AG20443 (cell line): ENCODE data around the gene RSPH3.
A peak's percentile ranks its signal among the peaks of the same experiment; 100 is the strongest.
"Not testable (repeated sequence)": the region's sequence is repeated elsewhere in the genome, so short reads cannot be mapped to it uniquely, and the experiment has no call there.

ENCODE experiments used
- DNase-seq: peaks from one replicate; pipeline ENCODE4 v3.0.0; 2012; ENCODE audit warnings: low spot score, mixed read lengths

The RSPH3 gene

DNA sequence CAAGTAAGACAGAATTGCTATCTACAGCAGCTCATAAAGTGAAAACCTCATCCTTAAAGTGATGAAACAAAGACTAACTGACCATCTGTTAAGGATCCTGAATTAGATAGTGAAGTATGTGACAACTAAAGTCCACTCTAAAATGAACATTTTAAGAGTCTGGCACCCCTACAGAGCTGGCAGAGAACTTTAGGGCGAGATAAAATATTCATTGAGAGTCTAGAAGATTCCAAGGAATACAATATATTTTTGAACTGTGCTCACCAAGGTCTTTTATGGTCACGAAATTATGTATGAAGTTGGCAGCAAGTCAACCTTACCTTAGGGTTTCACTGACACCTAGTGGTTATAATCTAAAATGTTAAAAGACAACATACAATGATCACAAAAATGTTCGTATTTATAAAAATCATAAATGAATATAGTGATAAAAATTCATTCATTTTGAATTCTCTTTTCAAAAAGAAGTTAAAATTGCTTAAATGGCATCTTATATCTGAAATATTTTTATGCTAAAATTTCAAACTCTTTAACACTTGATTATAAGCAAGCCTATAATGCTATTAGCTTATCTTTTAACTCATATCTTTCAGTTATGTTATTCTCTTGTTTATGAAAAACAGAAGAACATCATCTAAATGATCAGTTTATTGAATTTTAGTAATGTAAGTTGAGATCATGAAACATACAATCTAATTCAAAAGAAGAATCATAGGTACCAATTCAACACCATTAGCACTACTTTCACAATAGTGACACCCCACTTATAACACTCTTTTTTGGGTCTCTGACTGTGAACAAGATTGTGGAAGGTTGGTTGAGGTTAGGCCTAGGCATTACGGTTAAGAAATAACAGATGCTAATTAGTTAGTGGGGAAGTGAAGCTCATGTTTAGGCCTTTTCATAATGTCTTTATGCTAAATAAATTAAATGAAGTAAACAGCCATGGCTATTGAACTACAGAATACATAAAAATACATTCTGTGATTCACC, 27.5 kb downstream of the RSPH3 start:
- DNase-seq = peak; percentile 41

DNA sequence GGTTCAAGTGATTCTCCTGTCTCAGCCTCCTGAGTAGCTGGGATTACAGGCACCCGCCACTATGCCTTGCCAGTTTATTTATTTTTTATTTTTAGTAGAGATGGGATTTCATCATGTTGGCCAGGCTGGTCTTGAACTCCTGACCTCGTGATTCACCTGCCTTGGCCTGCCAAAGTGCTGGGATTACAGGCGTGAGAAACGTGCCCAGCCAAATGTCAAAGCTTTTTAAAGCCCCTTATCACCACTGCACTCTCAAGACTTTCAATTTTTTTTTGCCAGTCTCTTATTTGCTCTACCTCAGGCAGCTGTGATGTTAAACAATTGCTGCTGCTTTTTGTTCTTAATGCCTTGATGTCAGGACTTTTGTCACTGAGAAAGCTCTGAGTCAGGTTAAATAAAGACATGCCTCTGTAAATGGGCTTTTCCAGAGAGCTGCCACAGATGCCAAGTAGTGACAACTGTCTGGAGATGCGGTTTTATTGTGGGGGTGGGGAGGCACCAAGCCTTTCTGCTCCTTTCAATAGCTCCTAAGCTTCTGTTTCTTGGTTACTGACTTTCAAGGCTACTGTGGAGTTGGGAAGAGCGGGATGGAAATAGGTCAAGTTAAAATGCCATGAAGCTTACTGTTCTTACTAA, 29.2 kb downstream of the RSPH3 start:
- no peak for DNase-seq

DNA sequence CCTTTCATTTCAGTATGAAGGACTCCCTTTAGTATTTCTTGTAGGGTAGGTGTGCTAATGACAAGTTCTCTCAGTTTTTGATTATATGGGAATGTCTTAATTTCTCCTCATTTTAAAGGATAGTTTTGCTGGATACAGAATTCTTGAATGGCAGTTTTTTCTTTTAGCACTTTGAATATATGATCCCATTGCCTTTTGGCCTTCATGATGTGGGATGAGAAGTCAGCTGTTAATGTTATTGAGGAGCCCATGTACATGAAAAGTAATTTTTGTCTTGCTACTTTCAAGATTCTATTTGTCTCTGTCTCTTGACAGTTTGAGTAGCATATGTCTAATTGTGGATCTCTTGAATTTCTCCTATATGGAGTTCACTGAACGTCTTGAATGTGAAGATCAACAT, 30.9 kb downstream of the RSPH3 start:
- DNase-seq = no peak

DNA sequence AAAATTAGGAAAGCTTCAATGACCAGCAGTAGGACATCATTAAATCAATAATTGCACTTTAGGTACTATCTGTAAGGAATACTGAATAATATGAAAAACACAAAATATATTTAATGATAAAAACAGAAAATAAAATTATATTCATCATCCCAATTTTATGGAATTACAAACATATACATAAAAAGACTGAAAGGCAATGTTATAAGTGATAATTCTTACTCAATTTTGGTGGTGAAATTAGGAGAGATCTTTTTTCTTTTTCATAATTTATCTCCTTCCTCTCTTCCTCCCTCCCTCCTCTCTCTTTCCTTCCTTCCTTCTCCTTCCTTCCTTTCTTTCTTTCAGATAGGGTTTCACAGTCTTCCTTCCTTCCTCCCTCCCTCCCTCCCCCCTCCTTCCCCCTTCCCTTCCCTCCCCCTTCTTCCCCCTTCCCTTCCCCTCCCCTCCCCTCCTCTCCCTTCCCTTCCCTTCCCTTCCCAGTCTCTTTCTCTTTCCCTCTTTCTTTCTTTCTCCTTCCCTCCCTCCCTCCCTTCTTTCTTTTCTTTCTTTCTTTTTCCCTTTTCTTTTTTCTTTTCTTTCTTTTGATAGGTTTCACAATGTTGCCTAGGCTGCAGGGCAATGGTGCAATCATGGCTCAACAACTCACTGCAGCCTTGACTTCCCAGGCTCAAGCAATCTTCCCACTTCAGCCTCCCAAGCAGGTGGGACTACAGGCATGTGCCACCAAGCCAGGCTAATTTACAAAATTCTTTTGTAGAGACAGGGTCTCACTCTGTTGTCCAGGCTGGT, 36.8 kb downstream of the RSPH3 start:
- DNase-seq = no peak

DNA sequence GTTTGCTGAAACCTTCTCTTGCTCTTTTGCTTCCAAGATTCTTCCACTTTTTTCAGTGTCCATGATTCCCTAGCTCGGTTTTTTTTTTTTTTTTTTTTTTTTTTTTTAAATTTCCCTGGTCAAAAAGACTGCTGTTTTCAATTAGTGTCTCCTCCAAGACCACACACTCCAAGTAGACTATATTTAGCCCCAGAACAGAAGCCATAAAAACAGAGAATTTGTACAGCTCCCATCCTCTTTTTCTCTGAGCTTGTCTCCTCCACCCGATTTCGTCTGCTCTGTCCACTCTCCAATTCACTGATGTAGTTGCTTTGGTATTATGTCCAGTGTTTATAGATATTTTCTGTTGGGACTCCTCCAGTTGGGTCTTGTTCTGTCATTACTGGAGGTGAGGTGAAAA, 37.6 kb downstream of the RSPH3 start:
- peak; percentile 64 for DNase-seq

DNA sequence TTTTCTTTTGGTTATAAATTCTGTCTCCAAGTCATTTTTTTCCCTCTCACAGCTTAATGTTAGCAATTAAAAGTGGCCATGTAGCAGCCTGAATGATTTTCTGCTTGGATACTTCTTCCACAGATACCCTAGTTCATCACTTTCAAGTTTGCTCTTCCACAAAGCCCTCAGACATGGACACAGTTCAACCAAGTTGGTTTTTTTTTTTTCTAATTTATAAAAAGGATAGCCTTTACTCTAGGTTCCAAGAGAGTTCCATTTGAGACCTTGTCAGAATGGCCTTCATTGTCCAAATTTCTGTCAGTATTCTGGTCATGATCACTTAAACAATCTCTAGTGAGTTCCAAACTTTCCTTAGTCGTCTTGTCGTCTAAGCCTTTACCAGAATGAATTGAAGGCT, 40.0 kb downstream of the RSPH3 start:
- DNase-seq = no peak

DNA sequence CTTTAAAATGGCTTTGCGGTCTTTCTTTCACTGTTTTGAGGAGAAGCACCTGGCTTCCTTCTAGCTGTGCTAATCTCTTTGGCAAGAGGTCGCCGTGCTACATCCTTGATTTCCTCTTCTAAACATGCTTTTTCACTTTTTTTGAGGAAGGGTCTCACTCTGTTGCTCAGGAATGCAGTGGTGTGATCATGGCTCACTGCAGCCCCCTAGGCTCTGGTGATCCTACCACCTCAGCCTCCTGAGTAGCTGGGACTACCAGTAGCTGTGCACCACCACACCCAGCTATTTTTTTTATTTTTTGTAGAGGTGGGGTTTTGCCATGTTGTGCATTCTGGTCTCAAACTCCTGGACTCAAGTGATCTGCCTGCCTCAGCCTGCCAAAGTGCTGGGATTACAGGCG, 40.5 kb downstream of the RSPH3 start:
- no peak for DNase-seq

DNA sequence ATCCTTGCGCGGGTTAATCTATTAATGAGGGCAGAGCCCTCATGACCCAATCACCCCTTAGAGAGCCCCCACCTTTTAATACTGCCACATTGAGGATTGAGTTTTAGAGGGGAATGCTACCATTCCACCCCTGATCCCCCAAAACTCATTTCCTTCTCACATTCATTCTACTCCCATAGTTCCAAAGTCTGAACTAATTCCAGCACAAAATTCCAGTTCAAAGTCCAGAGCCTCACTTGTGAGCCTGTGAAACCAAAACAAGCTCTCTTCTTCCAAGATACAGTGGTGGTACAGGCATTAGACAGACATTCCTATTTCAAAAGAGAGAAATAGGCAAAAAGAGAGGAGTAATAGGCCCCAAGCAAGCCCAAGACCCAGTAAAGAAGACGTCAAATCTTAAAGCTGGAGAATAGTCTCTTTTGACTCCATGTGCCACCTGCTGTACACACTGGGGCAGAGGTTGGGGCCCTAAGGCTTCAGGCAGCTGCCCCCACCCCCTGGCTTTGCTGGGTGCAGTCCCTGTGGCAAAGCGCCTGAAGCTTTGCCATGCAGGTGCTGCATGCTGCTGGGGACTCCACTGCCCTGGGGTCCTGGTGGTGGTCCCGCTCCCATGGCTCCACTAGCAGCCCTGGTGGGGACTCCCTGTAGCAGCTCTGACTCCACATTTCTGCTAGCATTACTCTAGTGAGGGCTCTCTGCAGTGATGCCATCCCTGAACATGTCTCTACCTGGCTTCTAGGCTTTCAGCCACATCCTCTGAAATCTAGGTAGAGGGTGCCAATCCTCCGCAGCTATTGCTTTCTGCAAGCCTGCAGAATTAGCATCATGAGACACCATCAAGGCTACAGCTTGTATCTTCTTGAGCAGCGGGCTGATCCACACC, 41.3 kb downstream of the RSPH3 start:
- DNase-seq = no peak

DNA sequence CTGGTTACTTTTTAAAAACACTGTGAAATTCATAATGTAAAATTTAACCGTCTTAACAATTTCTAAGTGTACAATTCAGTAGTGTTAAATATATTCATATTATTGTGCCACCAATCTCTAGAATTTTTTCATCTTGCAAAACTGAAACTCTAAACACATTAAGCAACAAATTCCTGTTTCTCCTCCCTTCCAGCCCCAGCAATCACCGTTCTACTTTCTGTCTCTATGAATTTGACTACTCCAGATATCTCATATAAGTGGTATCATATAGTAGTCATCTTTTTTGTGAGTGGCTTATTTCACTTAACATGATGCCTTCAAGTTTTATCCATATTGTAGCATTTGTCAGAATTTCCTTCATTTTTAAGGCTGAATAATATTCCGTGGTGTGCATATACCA, 44.7 kb downstream of the RSPH3 start:
- DNase-seq = no peak

DNA sequence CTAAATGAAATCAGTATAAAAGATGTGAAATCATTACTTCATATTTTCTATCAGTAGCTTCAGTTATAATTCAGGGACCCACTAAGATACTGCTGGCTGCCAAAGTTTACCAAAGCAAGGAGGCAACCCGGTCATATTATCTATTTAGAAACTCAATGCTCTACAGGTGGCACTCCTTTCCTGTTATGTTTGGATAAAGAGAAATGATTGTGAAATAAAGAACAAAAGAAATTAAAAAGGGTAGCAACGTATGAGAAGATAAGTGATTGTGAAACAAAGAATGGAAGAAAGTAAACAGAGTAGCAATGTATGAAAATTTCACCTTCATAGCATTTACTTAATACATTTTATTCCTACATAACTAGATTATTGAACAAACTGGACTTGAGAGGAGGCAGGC, 45.2 kb downstream of the RSPH3 start:
- no peak for DNase-seq

DNA sequence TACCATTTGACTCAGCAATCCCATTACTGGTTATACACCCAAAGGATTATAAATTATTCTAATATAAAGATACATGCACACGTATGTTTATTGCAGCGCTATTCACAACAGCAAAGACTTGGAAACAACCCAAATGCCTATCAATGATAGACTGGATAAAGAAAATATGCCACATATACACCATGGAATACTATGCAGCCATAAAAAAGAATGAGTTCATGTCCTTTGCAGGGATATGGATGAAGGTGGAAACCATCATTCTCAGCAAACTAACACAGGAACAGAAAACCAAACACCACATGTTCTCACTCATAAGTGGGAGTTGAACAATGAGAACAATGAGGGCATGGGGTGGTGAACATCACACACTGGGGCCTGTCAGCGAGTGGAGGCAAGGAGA, 48.0 kb downstream of the RSPH3 start:
- not testable (repeated sequence) for DNase-seq

DNA sequence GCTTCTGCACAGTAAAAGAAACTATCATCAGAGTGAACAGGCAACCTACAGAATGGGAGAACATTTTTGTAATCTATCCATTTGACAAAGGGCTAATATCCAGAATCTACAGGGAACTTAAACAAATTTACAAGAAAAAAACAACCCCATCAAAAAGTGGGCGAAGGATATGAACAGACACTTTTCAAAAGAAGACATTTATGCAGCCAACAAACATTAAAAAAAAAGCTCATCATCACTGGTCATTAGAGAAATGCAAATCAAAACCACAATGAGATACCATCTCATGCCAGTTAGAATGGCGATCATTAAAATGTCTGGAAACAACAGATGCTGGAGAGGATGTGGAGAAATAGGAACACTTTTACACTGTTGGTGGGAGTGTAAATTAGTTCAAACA, 48.4 kb downstream of the RSPH3 start:
- DNase-seq = not testable (repeated sequence)

DNA sequence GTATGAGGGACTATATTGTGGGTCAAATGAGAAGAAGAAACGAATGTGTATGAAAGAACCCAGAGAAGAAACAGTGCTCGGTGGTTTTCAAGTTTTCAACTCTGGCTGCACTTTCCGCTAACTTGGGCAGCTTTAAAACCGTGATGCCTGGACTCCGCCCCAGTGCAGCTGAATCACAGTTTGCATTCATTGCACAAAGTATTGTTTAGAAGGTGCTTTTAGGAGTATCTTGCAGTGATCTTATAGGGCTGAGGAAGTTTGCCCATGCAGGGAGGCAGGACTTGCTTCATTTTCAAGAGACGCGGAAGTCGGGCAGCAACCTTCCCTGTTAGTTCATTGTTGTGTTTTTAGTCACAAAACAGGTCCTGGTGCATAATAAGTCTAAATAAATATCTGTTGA, 52.7 kb downstream of the RSPH3 start:
- no peak for DNase-seq

DNA sequence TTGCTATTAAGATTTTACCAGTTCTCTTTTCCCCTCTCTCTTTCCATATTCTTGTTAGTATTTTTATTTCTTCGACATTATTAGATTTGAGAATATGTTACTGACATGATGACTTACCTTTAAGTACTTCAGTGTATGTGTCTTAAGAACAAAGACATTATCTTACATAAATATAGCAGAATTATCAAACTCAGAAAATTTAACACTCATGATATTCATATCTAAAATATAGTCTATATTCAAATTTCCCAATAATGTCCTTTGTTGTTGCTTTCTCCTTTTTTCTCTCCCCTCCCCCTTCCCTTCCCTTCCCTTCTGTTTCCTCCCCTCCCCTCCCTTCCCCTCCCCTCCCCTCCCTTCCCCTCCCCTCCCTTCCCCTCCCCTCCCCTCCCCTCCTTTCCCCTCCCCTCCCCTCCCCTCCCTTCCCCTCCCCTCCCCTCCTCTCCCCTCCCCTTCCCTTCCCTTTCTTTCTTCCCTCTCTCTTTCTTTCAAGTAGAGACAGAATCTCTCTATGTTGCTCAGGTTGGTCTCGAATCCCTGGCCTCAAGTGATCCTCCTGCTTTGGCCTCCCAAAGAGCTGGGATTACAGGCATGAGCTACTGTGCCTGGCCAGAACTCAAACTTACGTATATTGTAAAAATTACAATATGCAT, 56.5 kb downstream of the RSPH3 start:
- DNase-seq = no peak

DNA sequence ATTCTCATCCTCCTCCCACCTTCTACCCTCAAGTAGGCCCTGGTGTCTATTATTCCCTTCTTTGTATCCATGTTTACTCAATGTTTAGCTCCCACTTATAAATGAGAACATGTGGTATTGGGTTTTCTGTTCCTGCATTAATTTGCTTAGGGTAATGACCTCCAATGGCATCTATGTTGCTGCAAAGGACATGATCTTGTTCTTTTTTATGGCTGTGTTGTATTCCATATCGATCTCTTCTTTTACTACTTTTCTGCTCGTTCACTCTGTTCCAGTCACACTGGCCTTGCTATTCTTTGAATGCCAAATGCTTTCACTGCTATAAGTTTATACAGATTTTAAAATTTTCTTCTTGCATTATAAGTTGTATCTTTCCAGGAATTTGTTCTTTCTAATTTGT, 57.7 kb downstream of the RSPH3 start:
- DNase-seq = no peak

DNA sequence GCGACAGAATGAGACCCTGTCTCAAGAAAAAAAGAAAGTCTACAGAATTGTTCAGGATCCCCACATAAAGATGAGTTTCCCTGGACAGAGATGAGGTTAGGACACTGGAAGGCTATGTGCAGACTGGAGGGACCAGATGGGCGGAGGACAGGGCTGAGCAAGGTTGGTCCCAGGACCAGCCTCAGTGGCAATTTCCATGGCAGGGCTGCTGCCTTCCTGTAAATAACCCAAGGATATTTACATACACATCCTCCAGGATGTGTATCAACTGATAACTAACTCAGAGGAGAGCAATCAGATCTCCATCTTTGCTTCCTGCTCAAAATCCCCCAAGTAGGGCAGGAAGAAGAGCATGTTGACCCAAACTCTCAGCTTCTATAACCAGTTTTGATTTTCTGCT, 58.8 kb downstream of the RSPH3 start:
- no peak for DNase-seq

DNA sequence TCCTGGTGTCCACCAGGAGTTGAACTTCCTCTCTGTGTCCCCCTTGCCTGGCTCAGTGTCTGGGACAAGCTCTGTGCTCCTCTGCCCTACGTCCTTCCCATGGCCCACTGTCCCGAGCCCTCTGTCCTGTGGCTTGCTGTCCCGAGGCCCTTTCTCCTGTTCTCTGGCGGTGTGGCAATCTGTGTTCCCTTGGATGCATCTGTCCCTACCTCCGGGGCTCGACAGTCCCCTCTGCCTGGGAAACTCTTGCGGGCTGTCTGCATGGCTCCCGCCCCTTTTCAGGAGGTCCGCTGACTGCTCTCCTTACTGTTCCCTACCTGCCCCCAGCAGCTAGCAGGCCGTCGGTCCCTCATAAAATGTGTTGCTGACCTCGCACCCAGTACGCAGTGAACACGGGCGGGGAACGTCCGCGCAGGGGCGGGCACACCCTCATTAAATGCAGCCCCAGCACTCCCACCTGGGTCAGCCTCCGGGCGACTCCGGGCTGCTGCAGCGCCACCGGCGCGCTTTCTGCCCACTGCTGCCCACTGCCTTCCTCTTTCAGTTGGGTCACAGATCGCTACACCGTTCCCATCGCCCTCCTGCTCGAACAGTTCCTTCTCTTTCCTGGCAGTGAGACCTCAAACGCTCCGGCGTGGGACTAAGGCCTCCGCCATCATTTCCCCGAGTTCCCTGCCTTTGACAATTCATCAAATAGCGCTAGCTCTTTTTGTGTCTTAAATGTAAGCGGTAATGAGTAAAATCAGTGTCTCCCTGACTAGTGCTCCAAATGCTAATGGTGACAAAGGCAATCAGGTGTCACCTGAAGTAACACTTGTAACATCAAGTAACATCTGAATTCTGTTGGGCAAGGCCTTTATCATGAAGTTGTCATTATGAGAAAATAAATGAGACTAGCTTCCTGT, 60.5 kb downstream of the RSPH3 start:
- no peak for DNase-seq

DNA sequence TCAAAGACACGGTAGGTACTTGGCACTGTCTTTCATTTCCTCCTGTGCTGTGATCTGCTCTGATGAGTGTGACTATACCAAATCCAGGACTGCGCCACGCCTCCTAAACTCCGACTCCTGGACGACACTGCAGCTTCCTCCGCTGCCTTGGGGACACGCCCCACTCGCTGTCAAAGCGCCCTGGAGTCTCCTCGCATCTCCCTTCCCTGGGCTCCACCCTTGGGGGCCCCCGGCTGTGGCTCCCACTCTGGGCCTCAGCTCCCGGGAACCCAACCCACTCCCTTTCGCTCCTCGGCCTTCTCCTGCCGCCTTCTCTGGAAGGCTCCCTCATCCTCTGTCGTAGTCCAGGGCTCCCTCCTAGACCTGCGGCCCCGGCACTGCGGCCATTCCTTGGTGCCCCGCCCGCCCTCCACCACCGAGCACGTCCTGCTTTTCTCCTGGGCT, 61.2 kb downstream of the RSPH3 start:
- peak; percentile 79 for DNase-seq

DNA sequence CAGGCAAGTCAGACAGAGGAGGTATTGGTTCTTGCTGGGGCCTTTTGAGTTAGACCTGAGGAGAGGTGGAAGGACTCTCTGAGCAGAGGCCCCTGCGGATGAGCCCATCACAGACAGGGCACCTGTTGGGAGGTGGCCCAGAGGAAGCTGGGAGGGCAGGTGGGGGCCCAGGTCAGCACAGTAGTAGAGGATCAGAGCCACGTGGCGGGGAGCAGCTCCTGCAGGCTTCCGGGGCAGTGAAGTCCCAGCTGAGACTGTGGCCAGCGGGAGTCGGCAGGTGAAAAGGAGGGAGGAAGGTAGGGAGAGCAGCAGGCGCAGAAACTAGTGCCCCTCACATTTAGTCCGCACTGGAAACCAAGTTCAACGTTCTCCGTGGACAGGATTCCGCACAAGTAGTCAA, 61.8 kb downstream of the RSPH3 start:
- no peak for DNase-seq

DNA sequence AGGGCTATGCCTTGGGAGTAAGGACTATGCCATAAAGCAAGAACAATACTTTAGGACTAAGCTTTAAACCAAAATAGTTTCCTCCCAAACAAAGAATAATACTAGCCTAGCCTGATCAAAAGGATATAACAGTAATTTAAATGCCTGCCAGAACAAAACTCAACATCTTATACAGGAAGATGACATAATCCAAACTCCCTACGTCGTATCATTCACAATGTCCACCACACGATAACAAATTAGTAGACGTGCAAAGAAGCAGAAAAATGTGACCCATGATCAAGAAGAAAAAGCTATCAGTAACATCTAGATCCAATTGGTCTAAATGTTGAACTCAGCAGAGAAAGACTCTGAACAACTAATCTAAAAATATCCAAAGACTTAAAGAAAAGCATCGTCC, 65.8 kb downstream of the RSPH3 start:
- DNase-seq = no peak
